ENCODE data around the gene MYL6. TPM values are rescaled to one million over a fixed set of nuclear protein-coding genes. Genes with fewer than 3 reads are reported as not detected.
"Not testable (repeated sequence)": the region's sequence is repeated elsewhere in the genome, so short reads cannot be mapped to it uniquely, and the experiment has no call there.

Gene MYL6
- total RNA-seq, result 1,000 to 10,000 TPM; 1,811 to 3,292 TPM
- 1,000 to 10,000 TPM; 5,914 to 7,311 TPM for polyA plus RNA-seq
- long read RNA-seq, donor 1, transcript MYL6-216 (6 exons, 1,564 nt), result minor isoform, 11 of 2,475 reads
- long read RNA-seq, donor 1, transcript MYL6-207 (6 exons, 655 nt), result minor isoform, 364 of 2,475 reads
- long read RNA-seq, donor 1, transcript MYL6-219 (5 exons, 1,438 nt), result minor isoform, 499 of 2,475 reads
- long read RNA-seq, donor 1, transcript MYL6-218 (7 exons, 901 nt), result major isoform, 1,008 of 2,475 reads
- long read RNA-seq, donor 1, partial matches to known transcripts, result 241 of 2,475 reads
- long read RNA-seq, donor 1, other reads (novel, unspliced or antisense), result 316 of 2,475 reads
- long read RNA-seq, donor 2, transcript MYL6-207 (6 exons, 655 nt), result minor isoform, 156 of 881 reads
- long read RNA-seq, donor 2, transcript MYL6-210 (7 exons, 573 nt), result minor isoform, 9 of 881 reads
- long read RNA-seq, donor 2, transcript MYL6-219 (5 exons, 1,438 nt), result minor isoform, 97 of 881 reads
- long read RNA-seq, donor 2, transcript MYL6-218 (7 exons, 901 nt), result major isoform, 446 of 881 reads
- long read RNA-seq, donor 2, partial matches to known transcripts, result 117 of 881 reads
- long read RNA-seq, donor 2, other reads (novel, unspliced or antisense), result 47 of 881 reads

GRCh38 chr12:56158029-56158925, at the start of gene MYL6:
TSS of gene MYL6 (plus strand) at chr12:56158359. CDS start at chr12:56158402, 43 bp downstream.
- Histone ChIP-seq H3K9me3 (ENCODE audit: control insufficient read depth, low read length) (no peaks in the 10 kb centered on the region), H3K27ac (ENCODE audit: low read depth in 1 of 2, low read length in 2 of 2) (peak within 1 kb of the TSS; percentile 62 to 82), H3K36me3 (ENCODE audit: control insufficient read depth in 1 of 2, insufficient read depth in 2 of 2, low read length in 1 of 2) (peaks cover 0 to 17% of the 10 kb centered on the region in 2 donors), H3K4me1 (ENCODE audit: control insufficient read depth in 1 of 2, insufficient read depth in 2 of 2, low read length in 2 of 2) (no peaks in the 10 kb centered on the region), H3K27me3 (ENCODE audit: control insufficient read depth in 1 of 2, insufficient read depth in 2 of 2, low read length in 1 of 2) (no peaks in the 10 kb centered on the region), H3K4me3 (ENCODE audit: low read length in 2 of 2) (peak within 1 kb of the TSS; percentile 78 to 96)
- DNase-seq (peak; percentile 95 to 97), ATAC-seq (ENCODE audit: low FRiP score) (peak; percentile 95)
- intact Hi-C loops (cut with DNase I), result loop anchor here in 1 of 2 donors (5.0 kb wide), 1 partner anchor 41 kb away; the partner anchor contains the start of genes RPL41 and ZC3H10
- WGBS, 2 donors, result 0% methylated on average over 28 to 30 of the region's 30 CpGs

GRCh38 chr12:56110571-56110970, 47.6 kb upstream of the MYL6 start:
- intact Hi-C loops (cut with DNase I), result no loop called here
- H3K36me3 ChIP-seq (ENCODE audit: control insufficient read depth in 1 of 2, insufficient read depth in 2 of 2, low read length in 1 of 2), result peaks cover 0 to 13% of the 10 kb centered on the region in 2 donors
- ATAC-seq (ENCODE audit: low FRiP score), result no peak
- no peaks in the 10 kb centered on the region for H3K27me3 ChIP-seq (ENCODE audit: control insufficient read depth in 1 of 2, insufficient read depth in 2 of 2, low read length in 1 of 2)
- H3K27ac ChIP-seq (ENCODE audit: low read depth in 1 of 2, low read length in 2 of 2), result no peak overlapping the region
- no peaks in the 10 kb centered on the region for H3K9me3 ChIP-seq (ENCODE audit: control insufficient read depth, low read length)
- no peak for DNase-seq
- H3K4me3 ChIP-seq (ENCODE audit: low read length in 2 of 2), result no peak overlapping the region
- peaks cover 0 to 1% of the 10 kb centered on the region in 2 donors for H3K4me1 ChIP-seq (ENCODE audit: control insufficient read depth in 1 of 2, insufficient read depth in 2 of 2, low read length in 2 of 2)
- WGBS, 2 donors, result 88 to 95% methylated on average over 5 of the region's 5 CpGs

- Histone ChIP-seq H3K36me3 (ENCODE audit: control insufficient read depth in 1 of 2, insufficient read depth in 2 of 2, low read length in 1 of 2) (peaks cover 0 to 10% of the 10 kb centered on the region in 2 donors), H3K27ac (ENCODE audit: low read depth in 1 of 2, low read length in 2 of 2) (no peak overlapping the region)
- no peak for ATAC-seq (ENCODE audit: low FRiP score)
Observed at GRCh38 chr12:56114084-56114483, 44.1 kb upstream of the MYL6 start.

GRCh38 chr12:56115329-56115728, 42.8 kb upstream of the MYL6 start:
- DNase-seq, result no peak
- peaks cover 0 to 3% of the 10 kb centered on the region in 2 donors for H3K27me3 ChIP-seq (ENCODE audit: control insufficient read depth in 1 of 2, insufficient read depth in 2 of 2, low read length in 1 of 2)
- H3K9me3 ChIP-seq (ENCODE audit: control insufficient read depth, low read length), result no peaks in the 10 kb centered on the region
- H3K36me3 ChIP-seq (ENCODE audit: control insufficient read depth in 1 of 2, insufficient read depth in 2 of 2, low read length in 1 of 2), result peaks cover 0 to 9% of the 10 kb centered on the region in 2 donors
- H3K27ac ChIP-seq (ENCODE audit: low read depth in 1 of 2, low read length in 2 of 2), result no peak overlapping the region
- WGBS, 2 donors, result 24 to 28% methylated on average over 10 of the region's 10 CpGs
- peaks cover 0 to 6% of the 10 kb centered on the region in 2 donors for H3K4me1 ChIP-seq (ENCODE audit: control insufficient read depth in 1 of 2, insufficient read depth in 2 of 2, low read length in 2 of 2)
- no peak for ATAC-seq (ENCODE audit: low FRiP score)
- peak overlapping the region; percentile 23 to 93 for H3K4me3 ChIP-seq (ENCODE audit: low read length in 2 of 2)
- intact Hi-C loops (cut with DNase I), result loop anchor here in 1 of 2 donors (5.0 kb wide), 1 partner anchor 42 kb away; the partner anchor contains the start of gene MYL6

More at GRCh38 chr12:56114084-56114483, 44.1 kb upstream of the MYL6 start:
- no peak overlapping the region for H3K4me3 ChIP-seq (ENCODE audit: low read length in 2 of 2)
- intact Hi-C loops (cut with DNase I), result no loop called here
- no peaks in the 10 kb centered on the region for H3K9me3 ChIP-seq (ENCODE audit: control insufficient read depth, low read length)
- H3K27me3 ChIP-seq (ENCODE audit: control insufficient read depth in 1 of 2, insufficient read depth in 2 of 2, low read length in 1 of 2), result peaks cover 0 to 3% of the 10 kb centered on the region in 2 donors
- 85 to 90% methylated on average over 1 of the region's 1 CpG for WGBS, 2 donors
- no peak for DNase-seq
- peaks cover 0 to 4% of the 10 kb centered on the region in 2 donors for H3K4me1 ChIP-seq (ENCODE audit: control insufficient read depth in 1 of 2, insufficient read depth in 2 of 2, low read length in 2 of 2)

GRCh38 chr12:56116267-56117081, 41.7 kb upstream of the MYL6 start, which contains the start of gene RPL41:
TSS of gene RPL41 (plus strand) at chr12:56116633.
- H3K4me3 ChIP-seq (ENCODE audit: low read length in 2 of 2), result peak within 1 kb of the TSS; percentile 93 to 99
- 0% methylated on average over 34 of the region's 34 CpGs for WGBS, 2 donors
- peaks cover 0 to 6% of the 10 kb centered on the region in 2 donors for H3K4me1 ChIP-seq (ENCODE audit: control insufficient read depth in 1 of 2, insufficient read depth in 2 of 2, low read length in 2 of 2)
- intact Hi-C loops (cut with DNase I), result loop anchor here in 1 of 2 donors (5.0 kb wide), 1 partner anchor 41 kb away; the partner anchor contains the start of gene MYL6
- ATAC-seq (ENCODE audit: low FRiP score), result peak; percentile 91
- peak; percentile 95 to 97 for DNase-seq
- H3K27me3 ChIP-seq (ENCODE audit: control insufficient read depth in 1 of 2, insufficient read depth in 2 of 2, low read length in 1 of 2), result peaks cover 0 to 3% of the 10 kb centered on the region in 2 donors
- no peaks in the 10 kb centered on the region for H3K9me3 ChIP-seq (ENCODE audit: control insufficient read depth, low read length)
- peak within 1 kb of the TSS; percentile 91 to 99 for H3K27ac ChIP-seq (ENCODE audit: low read depth in 1 of 2, low read length in 2 of 2)
- H3K36me3 ChIP-seq (ENCODE audit: control insufficient read depth in 1 of 2, insufficient read depth in 2 of 2, low read length in 1 of 2), result peaks cover 0 to 6% of the 10 kb centered on the region in 2 donors

GRCh38 chr12:56117082-56117706, 41.0 kb upstream of the MYL6 start:
- not testable (repeated sequence) for H3K4me1 ChIP-seq (ENCODE audit: control insufficient read depth in 1 of 2, insufficient read depth in 2 of 2, low read length in 2 of 2); H3K9me3 ChIP-seq (ENCODE audit: control insufficient read depth, low read length); ATAC-seq (ENCODE audit: low FRiP score); H3K36me3 ChIP-seq (ENCODE audit: control insufficient read depth in 1 of 2, insufficient read depth in 2 of 2, low read length in 1 of 2); DNase-seq; H3K27me3 ChIP-seq (ENCODE audit: control insufficient read depth in 1 of 2, insufficient read depth in 2 of 2, low read length in 1 of 2)
- Histone ChIP-seq H3K4me3 (ENCODE audit: low read length in 2 of 2) (peak overlapping the region; percentile 93 to 99), H3K27ac (ENCODE audit: low read depth in 1 of 2, low read length in 2 of 2) (peak overlapping the region; percentile 72 to 91)
- WGBS, 2 donors, result 1 to 2% methylated on average over 12 of the region's 16 CpGs
- intact Hi-C loops (cut with DNase I), result loop anchor here in 1 of 2 donors (5.0 kb wide), 1 partner anchor 40 kb away; the partner anchor contains the start of gene MYL6
